GM12874 (cell line): Measurements from ENCODE around the gene PEX6.

Experiments
- TF ChIP-seq, protein P1 (sequence below): IDR thresholded peaks from 2 replicates; pipeline ENCODE4 v1.5.1; 2011; ENCODE audit warnings: low read depth, mild to moderate bottlenecking, control low read depth, low read length, moderate library complexity; ENCODE audit not compliant: insufficient read depth

The PEX6 gene

DNA sequence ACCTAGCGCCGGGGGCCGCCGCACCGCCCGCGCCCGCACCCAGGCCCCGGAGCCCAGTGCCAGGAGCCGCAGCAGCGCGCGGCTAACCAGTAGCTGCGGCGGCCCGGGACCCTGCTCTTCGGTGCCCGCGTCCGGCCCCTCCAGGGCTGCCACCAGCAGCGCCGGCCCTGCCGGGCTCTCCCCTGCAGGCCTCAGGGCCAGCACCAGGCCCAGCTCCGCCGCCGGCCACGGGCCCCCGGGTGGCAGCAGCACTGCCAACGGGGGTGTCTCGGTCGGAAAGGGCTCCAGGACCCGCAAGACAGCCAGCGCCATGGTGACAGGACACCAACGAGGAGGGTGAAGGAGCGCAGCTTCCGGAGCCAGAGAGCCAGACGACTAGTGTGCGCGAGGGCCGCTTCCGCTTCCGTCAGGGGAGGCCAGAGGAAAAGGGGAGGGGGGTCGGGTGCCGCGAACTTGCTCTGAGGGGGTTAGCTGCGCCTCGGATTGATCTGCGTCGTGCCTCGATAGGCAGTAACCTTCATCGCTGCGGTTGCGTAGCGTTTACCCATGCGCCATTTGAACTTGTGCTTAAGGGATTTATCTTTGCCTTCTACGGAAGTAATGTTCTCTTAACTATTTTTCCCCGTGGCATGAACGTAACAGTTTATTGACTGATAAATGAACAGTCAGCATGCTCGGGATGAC, at the start of gene PEX6:
Gene PEX6 (minus strand): TSS at position 343 of the 684 bp plus-strand sequence. CDS start 31 bp downstream, at position 312.
- TF ChIP-seq, protein P1, sequence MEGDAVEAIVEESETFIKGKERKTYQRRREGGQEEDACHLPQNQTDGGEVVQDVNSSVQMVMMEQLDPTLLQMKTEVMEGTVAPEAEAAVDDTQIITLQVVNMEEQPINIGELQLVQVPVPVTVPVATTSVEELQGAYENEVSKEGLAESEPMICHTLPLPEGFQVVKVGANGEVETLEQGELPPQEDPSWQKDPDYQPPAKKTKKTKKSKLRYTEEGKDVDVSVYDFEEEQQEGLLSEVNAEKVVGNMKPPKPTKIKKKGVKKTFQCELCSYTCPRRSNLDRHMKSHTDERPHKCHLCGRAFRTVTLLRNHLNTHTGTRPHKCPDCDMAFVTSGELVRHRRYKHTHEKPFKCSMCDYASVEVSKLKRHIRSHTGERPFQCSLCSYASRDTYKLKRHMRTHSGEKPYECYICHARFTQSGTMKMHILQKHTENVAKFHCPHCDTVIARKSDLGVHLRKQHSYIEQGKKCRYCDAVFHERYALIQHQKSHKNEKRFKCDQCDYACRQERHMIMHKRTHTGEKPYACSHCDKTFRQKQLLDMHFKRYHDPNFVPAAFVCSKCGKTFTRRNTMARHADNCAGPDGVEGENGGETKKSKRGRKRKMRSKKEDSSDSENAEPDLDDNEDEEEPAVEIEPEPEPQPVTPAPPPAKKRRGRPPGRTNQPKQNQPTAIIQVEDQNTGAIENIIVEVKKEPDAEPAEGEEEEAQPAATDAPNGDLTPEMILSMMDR: no peak

- TF ChIP-seq, protein P1: no peak
Measured at GRCh38 chr6:43026365-43026764, 47.4 kb upstream of the PEX6 start.

DNA sequence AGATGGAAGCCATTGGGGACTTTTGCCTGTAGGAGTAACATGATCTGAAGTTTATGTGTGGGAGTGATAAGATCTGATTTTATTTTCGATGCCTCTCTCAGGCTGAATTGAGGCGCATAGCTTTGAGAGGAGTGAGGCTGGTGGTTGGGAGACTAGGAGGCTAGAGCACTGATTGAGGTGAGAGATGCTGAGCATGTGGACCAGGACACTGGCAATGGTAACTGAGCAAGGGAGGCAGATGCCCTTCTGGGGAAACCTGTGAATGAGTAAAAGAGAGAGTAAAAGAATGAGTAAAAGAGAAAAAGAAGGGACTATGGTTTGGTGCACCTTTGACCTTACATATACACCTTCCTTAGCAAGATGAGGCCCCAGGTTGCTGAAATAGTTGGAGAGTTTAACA, 45.5 kb upstream of the PEX6 start:
- TF ChIP-seq, protein P1: no peak

GRCh38 chr6:43021270-43022047, 42.5 kb upstream of the PEX6 start, which contains the start of gene RRP36:
RRP36 (plus strand) TSS chr6:43021623; CDS start chr6:43021655, 32 bp downstream.
- TF ChIP-seq, protein P1: no peak

DNA sequence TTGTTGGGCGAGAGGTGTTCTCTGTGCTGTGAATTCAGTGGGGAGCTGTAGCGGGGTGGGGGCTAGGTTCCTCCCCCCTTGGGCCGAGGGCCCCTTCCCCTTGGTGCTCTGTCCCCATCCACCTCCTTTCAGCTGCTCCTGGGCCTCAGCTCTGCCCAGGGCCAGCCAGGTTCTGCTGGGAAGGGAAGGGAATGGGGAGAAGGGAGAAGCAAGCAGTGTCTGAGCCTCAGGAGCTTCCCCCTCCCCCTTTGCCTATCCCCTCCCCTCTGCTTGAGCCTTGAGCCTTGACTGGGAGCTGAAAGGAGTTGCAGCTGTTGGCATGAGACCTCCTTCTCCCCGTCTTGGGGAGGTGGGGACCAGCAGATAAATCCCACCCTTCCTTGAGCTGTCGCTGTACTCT, 41.9 kb upstream of the PEX6 start:
- TF ChIP-seq, protein P1: no peak

DNA sequence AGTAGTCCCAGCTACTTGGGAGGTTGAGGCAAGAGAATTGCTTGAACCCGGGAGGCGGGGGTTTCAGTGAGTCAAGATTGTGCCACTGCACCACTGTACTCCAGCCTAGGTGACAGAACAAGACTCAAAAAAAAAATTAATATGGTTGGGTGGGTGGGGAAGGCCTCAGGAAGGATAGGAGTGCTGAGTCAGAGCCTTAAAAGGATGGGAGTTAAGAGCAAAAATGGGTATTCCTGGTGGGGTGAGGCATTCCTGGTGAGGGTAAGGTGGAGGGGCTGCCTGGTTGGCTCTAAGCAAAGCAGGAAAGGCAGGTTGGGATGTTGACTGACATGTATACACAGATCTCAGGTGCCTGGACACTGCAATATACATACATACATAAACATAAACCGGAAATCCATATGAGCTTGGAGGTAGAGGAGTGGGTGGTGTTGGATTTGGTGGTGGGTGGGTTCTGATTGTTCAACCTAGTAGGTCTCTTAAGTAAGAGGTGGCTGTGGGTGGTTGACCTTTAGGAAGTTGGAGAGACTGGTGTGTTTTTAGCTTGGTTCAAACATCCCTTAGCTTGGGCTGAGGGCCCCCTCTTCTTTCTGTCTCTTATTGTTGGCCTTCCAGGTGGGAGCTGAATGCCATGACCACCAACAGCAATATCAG, 41.2 kb upstream of the PEX6 start:
- TF ChIP-seq, protein P1: no peak

DNA sequence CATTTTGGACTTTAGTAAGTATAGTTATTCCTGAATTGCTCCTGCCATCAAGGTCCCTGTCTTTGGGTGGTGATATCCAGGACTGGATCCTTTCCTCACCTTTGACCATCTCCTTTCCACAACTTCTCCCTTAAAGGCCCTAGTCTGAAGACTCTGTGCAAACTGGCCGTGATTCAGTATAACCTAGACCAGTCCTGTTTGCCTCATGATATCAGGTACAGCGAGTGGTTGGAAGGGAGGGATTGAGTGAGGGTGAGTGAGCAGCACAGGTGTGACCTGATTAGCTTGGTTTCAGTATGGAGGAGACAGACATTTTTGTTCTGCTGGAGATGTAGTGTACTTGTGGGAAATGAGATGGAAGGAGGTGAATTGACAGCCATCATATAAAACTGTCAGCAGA, 40.2 kb upstream of the PEX6 start:
- TF ChIP-seq, protein P1: no peak
